GM21576 (cell line): ENCODE data around the gene SYT9.

Source experiments
- ATAC-seq: cut with Tn5 transposase; IDR thresholded peaks from one replicate; pipeline ENCODE4 v1.9.1; 2021; ENCODE audit warnings: mild to moderate bottlenecking, moderate library complexity; ENCODE audit not compliant: unreplicated experiment

SYT9 gene

GRCh38 chr11:7462706-7463105 lies 211.0 kb downstream of the SYT9 start:
- ATAC-seq, result no peak

DNA sequence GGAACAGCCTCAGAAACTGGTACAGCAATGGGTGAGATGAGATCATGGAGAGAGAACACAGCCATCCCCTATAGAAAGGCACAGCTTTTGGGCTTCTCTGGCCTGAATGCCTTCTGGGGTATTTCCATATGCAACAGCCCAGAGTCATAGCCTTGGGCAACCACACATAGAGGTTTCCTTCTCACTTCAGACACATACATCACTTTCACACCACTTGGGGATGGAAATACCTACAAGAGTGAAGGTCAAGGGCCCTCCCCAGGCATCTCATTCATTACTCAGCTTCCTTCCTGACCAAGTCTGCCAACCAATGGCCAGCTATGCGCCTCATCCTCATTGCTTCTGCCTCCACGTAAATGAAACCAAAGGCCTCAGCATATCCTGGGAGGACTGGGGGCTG lies 215.9 kb downstream of the SYT9 start:
- peak; percentile 76 for ATAC-seq

- no peak for ATAC-seq
These were observed 217.7 kb downstream of the SYT9 start for GRCh38 chr11:7469351-7469865.

GRCh38 chr11:7471071-7471470 lies 219.4 kb downstream of the SYT9 start:
- no peak for ATAC-seq

- peak; percentile 91 for ATAC-seq
These were observed 222.0 kb downstream of the SYT9 start for GRCh38 chr11:7473717-7474116.

GRCh38 chr11:7480113-7480512 lies 228.4 kb downstream of the SYT9 start:
- no peak for ATAC-seq

DNA sequence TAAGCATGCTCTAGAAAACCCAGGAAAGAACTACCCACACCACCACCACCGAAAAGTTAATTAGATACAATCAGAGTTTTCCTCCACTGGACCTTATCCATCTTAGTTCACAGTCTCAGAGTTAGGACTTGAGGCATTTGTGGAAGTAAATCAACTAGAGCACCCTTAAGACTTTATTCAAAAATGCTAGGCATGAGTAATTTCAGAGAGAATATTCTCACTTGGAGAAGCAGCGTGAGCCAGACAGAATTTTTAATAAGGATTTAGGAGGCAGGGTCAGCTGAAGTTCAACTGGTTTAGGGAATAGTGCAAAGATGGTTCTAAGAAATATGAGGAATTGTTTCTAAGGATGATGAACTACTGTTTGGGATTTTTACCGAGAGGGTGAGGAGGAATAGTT lies 232.4 kb downstream of the SYT9 start:
- ATAC-seq, result no peak

DNA sequence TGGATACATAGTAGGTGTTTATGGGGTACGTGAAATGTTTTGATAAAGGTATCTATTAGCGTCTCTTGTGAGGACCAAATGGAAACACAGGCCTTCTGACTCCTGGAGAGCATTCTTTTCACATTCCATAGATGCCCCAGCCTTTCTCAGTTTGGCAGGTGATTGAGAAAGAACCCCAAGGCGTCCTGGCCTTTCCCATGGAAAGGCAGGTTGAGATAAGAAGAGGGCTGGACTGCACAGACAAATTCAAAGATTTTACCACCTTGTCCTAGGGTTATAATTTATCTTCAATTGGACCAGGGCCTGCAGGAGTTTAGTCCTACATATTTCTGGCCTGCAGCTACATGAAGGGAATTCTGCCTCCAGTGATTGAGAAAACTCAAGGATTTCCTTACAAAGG lies 232.9 kb downstream of the SYT9 start:
- ATAC-seq, result no peak

DNA sequence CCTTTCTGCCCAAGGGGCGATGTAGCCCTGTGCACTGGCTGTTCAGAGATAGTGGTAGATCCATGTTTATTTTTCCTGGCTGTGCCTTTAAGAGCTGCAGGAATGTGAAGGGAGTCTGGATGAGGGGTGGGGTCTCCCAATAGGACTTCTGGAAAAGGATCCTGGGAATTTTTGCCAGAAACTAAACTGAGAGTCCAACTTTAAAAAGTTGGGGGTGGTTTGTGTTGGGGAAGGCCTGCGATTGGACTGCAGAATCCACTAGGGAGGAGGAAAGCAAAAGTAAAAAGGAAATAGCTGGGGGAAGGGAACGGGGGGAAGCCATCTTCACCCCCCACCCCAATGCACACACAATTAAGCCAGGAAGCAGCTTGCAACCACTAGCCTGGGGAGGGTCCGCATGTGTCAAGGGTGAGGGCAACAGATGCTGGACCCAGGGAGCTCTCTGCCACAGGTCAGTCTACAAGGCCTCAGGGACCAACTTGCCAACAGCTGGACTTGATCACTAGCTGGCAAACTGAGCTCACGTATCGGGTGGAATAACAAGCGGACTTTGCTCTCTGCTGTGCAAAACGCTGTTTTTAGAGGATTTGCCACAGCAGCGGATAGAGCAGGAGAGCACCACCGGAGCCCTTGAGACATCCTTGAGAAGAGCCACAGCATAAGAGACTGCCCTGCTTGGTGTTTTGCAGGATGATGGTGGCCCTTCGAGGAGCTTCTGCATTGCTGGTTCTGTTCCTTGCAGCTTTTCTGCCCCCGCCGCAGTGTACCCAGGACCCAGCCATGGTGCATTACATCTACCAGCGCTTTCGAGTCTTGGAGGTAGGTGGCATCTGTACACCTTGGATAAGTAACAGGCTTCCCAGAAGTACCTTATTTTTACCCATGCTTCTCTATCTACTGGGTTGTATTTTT lies 233.7 kb downstream of the SYT9 start, which contains the start of gene OLFML1:
OLFML1 (plus strand) TSS at position 321 of the 912 bp plus-strand sequence; CDS start at position 691, 370 bp downstream.
- no peak for ATAC-seq

DNA sequence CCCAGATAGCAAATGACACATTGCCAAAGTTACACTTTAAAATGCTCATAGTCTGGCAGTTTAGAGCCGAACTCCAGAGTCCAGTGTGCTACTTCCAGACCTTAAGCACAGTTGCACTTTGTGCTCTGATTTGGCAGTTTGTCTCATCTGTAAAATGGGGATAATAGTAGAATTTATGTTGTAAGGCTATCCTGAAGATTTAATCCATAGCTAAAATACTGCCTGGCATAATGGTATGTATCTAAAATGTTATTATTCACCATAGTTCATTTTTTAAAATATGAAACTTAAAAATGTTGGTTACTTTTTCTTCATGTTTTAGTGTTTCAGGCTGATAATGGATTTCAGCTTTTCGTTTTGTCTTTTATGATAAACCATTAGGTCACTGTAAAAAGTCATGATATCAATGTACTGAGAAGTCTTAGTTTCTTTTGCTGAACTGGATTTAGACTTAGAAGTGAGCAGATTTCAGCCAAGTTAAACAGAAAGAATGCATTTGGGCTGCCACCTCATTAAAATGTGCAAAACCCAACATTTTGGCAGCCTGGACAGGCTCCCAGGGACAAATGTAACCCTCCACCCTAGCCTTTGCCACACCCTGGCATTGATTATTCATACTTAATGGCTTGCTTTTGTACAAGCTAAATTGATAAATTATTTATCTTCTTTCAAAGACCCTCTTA lies 234.5 kb downstream of the SYT9 start:
- ATAC-seq, result no peak

- ATAC-seq, result no peak
These were observed 235.1 kb downstream of the SYT9 start for GRCh38 chr11:7486781-7487140.

GRCh38 chr11:7487360-7487759 lies 235.7 kb downstream of the SYT9 start:
- ATAC-seq, result no peak

DNA sequence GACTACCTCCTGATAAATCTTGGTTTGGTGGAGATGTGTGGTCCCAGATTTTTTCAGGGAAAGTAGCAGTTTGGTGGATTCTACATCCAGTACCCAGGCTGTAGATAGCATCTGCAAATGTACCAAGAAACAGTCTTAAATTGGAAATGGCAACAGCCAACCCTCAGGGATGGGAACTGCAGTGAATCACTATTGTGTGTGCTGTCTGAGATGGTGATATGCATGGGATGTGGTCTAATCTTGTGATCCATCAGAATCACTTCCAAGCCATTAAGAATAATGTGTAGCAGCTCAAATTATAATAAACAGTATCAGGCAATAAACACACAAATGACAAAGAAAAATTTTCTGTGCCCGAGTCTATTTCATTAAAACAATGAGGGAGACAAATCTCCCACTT lies 237.0 kb downstream of the SYT9 start:
- no peak for ATAC-seq

DNA sequence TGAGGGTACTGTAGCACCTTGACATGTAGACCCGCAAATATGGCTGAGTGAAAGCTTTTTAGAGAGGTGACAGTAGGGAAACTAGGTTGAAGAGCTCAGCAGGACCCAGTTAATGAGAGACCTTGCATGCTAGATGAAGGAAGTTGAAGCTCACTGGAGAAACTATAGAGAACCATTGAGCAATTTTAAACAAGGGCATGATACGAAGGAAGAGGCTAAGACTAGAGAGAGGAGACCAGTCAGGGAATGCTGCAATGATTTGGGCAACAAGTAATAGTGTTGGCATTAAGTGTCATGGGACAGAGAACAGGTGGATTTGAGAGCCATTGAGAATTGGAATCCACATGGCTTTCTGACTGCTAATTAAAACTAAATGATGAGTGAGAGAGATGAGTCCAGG lies 237.7 kb downstream of the SYT9 start:
- ATAC-seq, result no peak

GRCh38 chr11:7490054-7490453 lies 238.3 kb downstream of the SYT9 start:
- ATAC-seq, result no peak

DNA sequence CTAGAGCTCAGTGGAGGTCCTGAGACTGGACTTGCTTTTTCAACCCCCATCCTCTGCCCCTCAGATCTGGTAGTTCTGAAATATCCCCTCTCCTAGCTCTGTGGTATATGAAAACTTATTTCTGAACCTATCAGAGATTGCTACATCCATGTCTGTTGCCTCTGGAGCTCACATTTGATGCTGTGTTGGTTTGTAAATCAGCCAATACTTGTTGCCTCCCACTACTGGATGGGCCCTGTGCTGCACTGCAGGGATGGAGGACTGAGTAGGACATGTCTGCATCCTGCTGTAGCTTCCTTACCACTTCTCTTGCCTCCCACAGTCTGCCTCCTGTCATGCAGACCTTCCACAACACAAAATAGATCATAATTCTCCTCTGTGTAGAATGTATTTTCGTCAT lies 238.8 kb downstream of the SYT9 start:
- ATAC-seq, result no peak

- no peak for ATAC-seq
These were observed 240.5 kb downstream of the SYT9 start for GRCh38 chr11:7492253-7492652.

GRCh38 chr11:7493670-7494069 lies 242.0 kb downstream of the SYT9 start:
- ATAC-seq, result no peak

DNA sequence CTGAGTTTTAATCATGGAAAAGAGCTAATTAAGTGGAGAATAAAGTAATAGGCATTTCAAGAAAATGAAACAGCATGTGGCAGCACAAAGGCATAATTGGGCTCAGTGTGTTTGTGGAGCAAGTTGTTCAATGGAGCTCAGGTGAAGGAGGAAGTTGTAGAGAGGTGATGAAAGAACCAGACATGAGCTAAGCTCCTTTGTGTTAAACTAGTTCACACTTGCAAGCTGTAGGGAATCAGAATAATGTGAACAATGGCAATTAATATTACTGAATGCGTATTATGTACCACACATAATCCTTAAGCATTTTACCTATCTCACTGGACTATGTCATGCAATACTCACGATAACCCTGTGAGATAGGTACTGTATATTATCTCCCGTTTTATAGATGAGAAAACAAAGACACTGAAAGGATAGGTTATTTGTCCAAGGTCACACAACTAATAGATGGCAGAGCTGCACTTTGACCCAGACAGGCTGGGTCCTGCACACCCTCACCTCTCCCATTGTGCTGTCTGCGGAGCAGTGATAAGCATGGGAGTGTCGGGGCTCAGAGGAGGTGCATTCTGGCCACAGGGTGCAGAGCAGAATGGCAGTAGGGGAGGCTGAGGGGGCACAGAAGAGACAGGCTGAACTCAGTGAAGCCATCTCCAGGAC lies 242.5 kb downstream of the SYT9 start:
- ATAC-seq, result no peak

GRCh38 chr11:7495882-7496551 lies 244.3 kb downstream of the SYT9 start:
- peak; percentile 89 for ATAC-seq

DNA sequence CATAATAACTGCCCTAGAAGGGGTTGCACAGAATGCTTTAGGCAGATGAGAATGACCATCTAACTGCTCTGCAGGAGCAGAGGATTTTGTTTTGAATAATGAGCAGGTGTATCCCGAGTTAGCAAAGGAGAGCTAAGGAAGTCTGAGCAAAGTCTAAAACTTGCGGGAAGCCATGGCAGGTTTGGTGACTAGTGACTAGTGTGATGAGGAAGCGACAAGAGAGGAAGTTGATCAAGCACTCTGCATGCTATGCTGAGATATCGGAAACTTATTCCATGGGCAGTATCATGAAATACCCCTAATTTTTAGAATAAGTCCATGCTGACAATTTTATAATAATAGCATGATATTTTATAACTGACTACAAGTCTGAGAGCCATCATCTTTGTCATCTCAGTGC lies 246.5 kb downstream of the SYT9 start:
- ATAC-seq, result no peak
